Keratinocyte (primary cell): ENCODE data around the gene PPME1. TPM values are rescaled to one million over a fixed set of nuclear protein-coding genes. Genes with fewer than 3 reads are reported as not detected.

Experiments
- DNase-seq: peaks from one replicate; pipeline ENCODE4 v3.0.0-alpha.2; 2011; ENCODE audit warnings: low read depth, missing footprints, low spot score
- FAIRE-seq: peaks from 2 replicates; lab custom pipeline; 2011; peaks lifted over from hg19 to GRCh38; lab: Jason Lieb, UNC
- H2AFZ ChIP-seq: 2 replicates; pipeline ENCODE4 v1.6.0; 2012; ENCODE audit warnings: low read length, control low read depth, inconsistent platforms; ENCODE audit not compliant: control insufficient read depth
- H3K27ac ChIP-seq: 2 replicates; pipeline ENCODE4 v1.5.1; 2011; ENCODE audit warnings: low read length; ENCODE audit not compliant: control insufficient read depth, insufficient read depth
- H3K27me3 ChIP-seq: 3 replicates; pipeline ENCODE4 v1.6.0; 2011; ENCODE audit warnings: low read length; ENCODE audit not compliant: control insufficient read depth, insufficient read depth; ENCODE audit errors: extremely low read depth
- H3K36me3 ChIP-seq, 2 experiments: 2 replicates in 1 of 2; 3 replicates in 1 of 2; pipeline ENCODE4 v1.5.1; 2011; ENCODE audit warnings: low read length in 2 of 2, mild to moderate bottlenecking in 1 of 2; ENCODE audit not compliant: control insufficient read depth in 2 of 2, insufficient read depth in 2 of 2; ENCODE audit errors: extremely low read depth in 1 of 2
- H3K4me1 ChIP-seq: 3 replicates; pipeline ENCODE4 v1.5.1; 2011; ENCODE audit warnings: low read length; ENCODE audit not compliant: control insufficient read depth, insufficient read depth; ENCODE audit errors: extremely low read depth
- H3K4me2 ChIP-seq: 3 replicates; pipeline ENCODE4 v1.6.0; 2011; ENCODE audit warnings: low read depth, low read length; ENCODE audit not compliant: control insufficient read depth, insufficient read depth; ENCODE audit errors: extremely low read depth
- H3K4me3 ChIP-seq, 3 experiments: fragments of 200-600 bp in 1 of 3; sonication (generic) in 1 of 3; 2 replicates in 2 of 3; 3 replicates in 1 of 3; pipeline ENCODE4 v1.5.1; 2011 to 2016; ENCODE audit warnings: low read length in 3 of 3, mild to moderate bottlenecking in 3 of 3, control low read depth in 2 of 3, inconsistent platforms in 1 of 3, low read depth in 1 of 3, mixed read lengths in 1 of 3, mixed run types in 1 of 3, moderate library complexity in 1 of 3; ENCODE audit not compliant: control insufficient read depth in 2 of 3, insufficient read depth in 2 of 3; ENCODE audit errors: extremely low read depth in 1 of 3
- H3K79me2 ChIP-seq: 2 replicates; pipeline ENCODE4 v1.6.0; 2012; ENCODE audit warnings: low read length; ENCODE audit not compliant: control insufficient read depth, insufficient read depth
- H3K9ac ChIP-seq: 3 replicates; pipeline ENCODE4 v1.6.0; 2011; ENCODE audit warnings: low read length; ENCODE audit not compliant: control insufficient read depth, insufficient read depth; ENCODE audit errors: extremely low read depth
- H3K9me1 ChIP-seq: 3 replicates; pipeline ENCODE4 v1.6.0; 2011; ENCODE audit warnings: low read length; ENCODE audit not compliant: control insufficient read depth, insufficient read depth; ENCODE audit errors: extremely low read depth
- H3K9me3 ChIP-seq: 2 replicates; pipeline ENCODE4 v1.5.1; 2012; ENCODE audit warnings: low read depth, low read length; ENCODE audit not compliant: control insufficient read depth
- H4K20me1 ChIP-seq: 3 replicates; pipeline ENCODE4 v1.6.0; 2011; ENCODE audit warnings: low read length; ENCODE audit not compliant: control insufficient read depth, insufficient read depth; ENCODE audit errors: extremely low read depth
- CTCF ChIP-seq, 3 experiments: IDR thresholded peaks in 1 of 3; conservative IDR thresholded peaks in 1 of 3; optimal IDR thresholded peaks in 1 of 3; 2 replicates in 2 of 3; 3 replicates in 1 of 3; pipeline versions ENCODE3 to v1.5.1; 2011; ENCODE audit warnings: low read length in 3 of 3, mild to moderate bottlenecking in 3 of 3, moderate library complexity in 2 of 3, control low read depth in 1 of 3, inconsistent platforms in 1 of 3; ENCODE audit not compliant: insufficient read depth in 2 of 3; ENCODE audit errors: extremely low read depth in 1 of 3
- EZH2 ChIP-seq: IDR thresholded peaks from one replicate; pipeline ENCODE4 v1.6.1; 2012; ENCODE audit warnings: inconsistent platforms, mild to moderate bottlenecking, low read length, moderate library complexity
- dilution Hi-C: fragments of 300-500 bp; cut with MboI; formaldehyde crosslinking; loops from one replicate; pipeline ENCODE4 v1.7.0; 2020; ENCODE audit warnings: low sequenced_read_pairs; ENCODE audit not compliant: extremely low pct_ligation_motif_present
- polyA plus RNA-seq, 5 experiments: library from polyadenylated mRNA; depleted of rRNA in 3 of 5; stranded (reverse) in 3 of 5; stranded (forward) in 1 of 5; unstranded in 1 of 5; fragments of >200 nt; gene quantifications; 1 replicate in 1 of 5; 2 replicates in 3 of 5; 3 replicates in 1 of 5; pipeline versions ENCODE4 v1.2.1 to v1.2.3, GENCODE V29; 2011 to 2012; ENCODE audit warnings: missing spikeins in 2 of 5, low read depth in 1 of 5, low replicate concordance in 1 of 5

Gene PPME1
- polyA plus RNA-seq, 1 donor (not counting 4 experiments of a cell fraction or from before 2014, with no cell fraction given), result 34.0 TPM

- Histone ChIP-seq H3K36me3 (no peaks in the 10 kb centered on the region), H3K9ac (no peak overlapping the region), H3K27me3 (no peaks in the 10 kb centered on the region), H3K4me3 (peak overlapping the region in 1 of 3 experiments; percentile 29), H2AFZ (no peak overlapping the region), H3K4me2 (peak overlapping the region; percentile 75), H3K9me1 (no peaks in the 10 kb centered on the region), H3K27ac (peak overlapping the region; percentile 54), H4K20me1 (no peaks in the 10 kb centered on the region), H3K79me2 (peaks cover 5% of the 10 kb centered on the region), H3K9me3 (no peaks in the 10 kb centered on the region), H3K4me1 (peaks cover 22% of the 10 kb centered on the region)
- no peak for FAIRE-seq
- no peak for TF ChIP-seq EZH2
- no peak for TF ChIP-seq CTCF (optimal IDR thresholded peaks at IDR 0.05 in 1 of 3, IDR thresholded peaks at IDR 0.05 in 1 of 3, conservative IDR thresholded peaks at IDR 0.05 in 1 of 3; ENCODE audit: extremely low read depth in 1 of 3, insufficient read depth in 2 of 3, low read length in 3 of 3)
- no peak for DNase-seq
- dilution Hi-C loops, result no loop called here
Measured at GRCh38 chr11:74154620-74155281, 16.3 kb upstream of the PPME1 start.

GRCh38 chr11:74157169-74157568 lies 13.9 kb upstream of the PPME1 start:
- no peaks in the 10 kb centered on the region for H3K9me3 ChIP-seq
- H3K36me3 ChIP-seq, result no peaks in the 10 kb centered on the region
- TF ChIP-seq EZH2 (no peak), CTCF (optimal IDR thresholded peaks at IDR 0.05 in 1 of 3, IDR thresholded peaks at IDR 0.05 in 1 of 3, conservative IDR thresholded peaks at IDR 0.05 in 1 of 3; ENCODE audit: extremely low read depth in 1 of 3, insufficient read depth in 2 of 3, low read length in 3 of 3) (no peak)
- no peak overlapping the region for H2AFZ ChIP-seq
- no peak overlapping the region for H3K9ac ChIP-seq
- peaks cover 25% of the 10 kb centered on the region for H3K4me1 ChIP-seq
- no peak for FAIRE-seq
- H3K27ac ChIP-seq, result peak overlapping the region; percentile 54
- DNase-seq, result no peak
- H3K9me1 ChIP-seq, result no peaks in the 10 kb centered on the region
- no peak overlapping the region for H3K4me2 ChIP-seq
- H3K27me3 ChIP-seq, result no peaks in the 10 kb centered on the region
- no peak overlapping the region for H3K4me3 ChIP-seq
- peaks cover 5% of the 10 kb centered on the region for H3K79me2 ChIP-seq
- H4K20me1 ChIP-seq, result no peaks in the 10 kb centered on the region
- dilution Hi-C loops, result no loop called here
